Measurements from ENCODE around the gene CACNA1C.

Gene CACNA1C

GRCh38 chr12:2224961-2225360 lies 172.2 kb downstream of the CACNA1C start:
- FAIRE-seq (no peak), DNase-seq (ENCODE audit: insufficient read length, low spot score) (no peak)
- TF ChIP-seq CTCF (IDR thresholded peaks at IDR 0.05; ENCODE audit: insufficient read depth, missing control alignments), result no peak

GRCh38 chr12:2225696-2226095 lies 172.9 kb downstream of the CACNA1C start:
- DNase-seq (ENCODE audit: insufficient read length, low spot score) (no peak), FAIRE-seq (no peak)
- no peak for TF ChIP-seq CTCF (IDR thresholded peaks at IDR 0.05; ENCODE audit: insufficient read depth, missing control alignments)

GRCh38 chr12:2226641-2227040 lies 173.9 kb downstream of the CACNA1C start:
- no peak for TF ChIP-seq CTCF (IDR thresholded peaks at IDR 0.05; ENCODE audit: insufficient read depth, missing control alignments)
- no peak for DNase-seq (ENCODE audit: insufficient read length, low spot score)
- FAIRE-seq, result no peak

- no peak for FAIRE-seq
- no peak for DNase-seq (ENCODE audit: insufficient read length, low spot score)
- no peak for TF ChIP-seq CTCF (IDR thresholded peaks at IDR 0.05; ENCODE audit: insufficient read depth, missing control alignments)
These were observed 174.6 kb downstream of the CACNA1C start for GRCh38 chr12:2227360-2227759.

- TF ChIP-seq CTCF (IDR thresholded peaks at IDR 0.05; ENCODE audit: insufficient read depth, missing control alignments), result no peak
- no peak for FAIRE-seq
- no peak for DNase-seq (ENCODE audit: insufficient read length, low spot score)
These were observed 175.7 kb downstream of the CACNA1C start for GRCh38 chr12:2228535-2228934.

- no peak for FAIRE-seq
- TF ChIP-seq CTCF (IDR thresholded peaks at IDR 0.05; ENCODE audit: insufficient read depth, missing control alignments), result no peak
- DNase-seq (ENCODE audit: insufficient read length, low spot score), result no peak
These were observed 177.1 kb downstream of the CACNA1C start for GRCh38 chr12:2229661-2230539.

GRCh38 chr12:2231011-2231595 lies 178.3 kb downstream of the CACNA1C start:
- DNase-seq (ENCODE audit: insufficient read length, low spot score) (no peak), FAIRE-seq (no peak)
- TF ChIP-seq CTCF (IDR thresholded peaks at IDR 0.05; ENCODE audit: insufficient read depth, missing control alignments), result no peak

All from D721Med (cell line).